AG09319 (cell line): ENCODE results near the gene HMX1.

Experiments
- DNase-seq: peaks from one replicate; pipeline ENCODE4 v3.0.0-alpha.2; 2010; ENCODE audit warnings: low read depth; ENCODE audit errors: extremely low read depth
- TF ChIP-seq, protein P1 (sequence below): IDR thresholded peaks from 2 replicates; pipeline ENCODE4 v1.5.1; 2011; ENCODE audit warnings: low read depth, mild to moderate bottlenecking, inconsistent platforms, low read length, moderate library complexity

Gene HMX1

GRCh38 chr4:8896071-8896470, 24.4 kb upstream of the HMX1 start:
- TF ChIP-seq, protein P1, sequence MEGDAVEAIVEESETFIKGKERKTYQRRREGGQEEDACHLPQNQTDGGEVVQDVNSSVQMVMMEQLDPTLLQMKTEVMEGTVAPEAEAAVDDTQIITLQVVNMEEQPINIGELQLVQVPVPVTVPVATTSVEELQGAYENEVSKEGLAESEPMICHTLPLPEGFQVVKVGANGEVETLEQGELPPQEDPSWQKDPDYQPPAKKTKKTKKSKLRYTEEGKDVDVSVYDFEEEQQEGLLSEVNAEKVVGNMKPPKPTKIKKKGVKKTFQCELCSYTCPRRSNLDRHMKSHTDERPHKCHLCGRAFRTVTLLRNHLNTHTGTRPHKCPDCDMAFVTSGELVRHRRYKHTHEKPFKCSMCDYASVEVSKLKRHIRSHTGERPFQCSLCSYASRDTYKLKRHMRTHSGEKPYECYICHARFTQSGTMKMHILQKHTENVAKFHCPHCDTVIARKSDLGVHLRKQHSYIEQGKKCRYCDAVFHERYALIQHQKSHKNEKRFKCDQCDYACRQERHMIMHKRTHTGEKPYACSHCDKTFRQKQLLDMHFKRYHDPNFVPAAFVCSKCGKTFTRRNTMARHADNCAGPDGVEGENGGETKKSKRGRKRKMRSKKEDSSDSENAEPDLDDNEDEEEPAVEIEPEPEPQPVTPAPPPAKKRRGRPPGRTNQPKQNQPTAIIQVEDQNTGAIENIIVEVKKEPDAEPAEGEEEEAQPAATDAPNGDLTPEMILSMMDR, result no peak
- DNase-seq, result no peak

DNA sequence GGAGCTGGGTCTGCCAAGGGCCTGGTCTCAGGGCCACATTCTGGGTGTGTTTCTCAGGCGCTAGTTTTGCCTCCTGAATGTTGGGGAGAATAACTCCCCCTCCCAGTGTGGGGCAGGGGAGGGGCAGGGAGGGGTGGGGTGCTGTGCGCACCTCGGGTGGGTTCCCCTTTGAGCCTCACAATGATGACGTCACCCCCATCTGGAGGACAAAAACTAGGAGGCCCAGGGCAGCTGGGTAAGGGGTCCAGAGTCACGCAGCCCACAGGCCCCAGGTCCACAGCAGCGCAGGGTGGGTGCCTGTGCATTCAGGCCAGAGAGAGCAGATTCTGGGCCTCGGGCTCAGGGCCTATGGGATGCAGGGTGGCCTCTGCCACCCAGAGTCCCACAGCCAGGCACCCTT, 23.7 kb upstream of the HMX1 start:
- TF ChIP-seq, protein P1, result no peak
- no peak for DNase-seq

DNA sequence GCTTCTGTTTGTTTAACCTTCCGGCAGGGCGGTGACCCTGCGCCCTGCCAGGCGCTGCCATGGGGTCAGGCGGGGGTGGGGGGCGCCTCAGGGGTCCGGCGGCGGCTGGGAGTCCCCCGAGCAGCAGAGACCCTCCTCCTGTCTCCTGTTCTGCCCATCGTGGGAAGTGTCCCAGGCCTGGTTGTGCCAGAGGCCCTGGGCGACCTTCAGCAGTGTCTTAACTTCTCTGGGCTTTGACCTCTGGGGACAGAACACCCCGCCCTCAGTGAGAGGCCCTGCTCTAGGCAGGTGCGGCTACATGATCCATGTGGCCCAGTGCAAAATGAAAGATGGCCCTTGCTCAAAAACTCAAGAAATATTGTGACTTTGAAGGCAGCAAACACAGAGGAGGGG, 22.8 kb upstream of the HMX1 start:
- no peak for DNase-seq
- TF ChIP-seq, protein P1, result no peak

DNA sequence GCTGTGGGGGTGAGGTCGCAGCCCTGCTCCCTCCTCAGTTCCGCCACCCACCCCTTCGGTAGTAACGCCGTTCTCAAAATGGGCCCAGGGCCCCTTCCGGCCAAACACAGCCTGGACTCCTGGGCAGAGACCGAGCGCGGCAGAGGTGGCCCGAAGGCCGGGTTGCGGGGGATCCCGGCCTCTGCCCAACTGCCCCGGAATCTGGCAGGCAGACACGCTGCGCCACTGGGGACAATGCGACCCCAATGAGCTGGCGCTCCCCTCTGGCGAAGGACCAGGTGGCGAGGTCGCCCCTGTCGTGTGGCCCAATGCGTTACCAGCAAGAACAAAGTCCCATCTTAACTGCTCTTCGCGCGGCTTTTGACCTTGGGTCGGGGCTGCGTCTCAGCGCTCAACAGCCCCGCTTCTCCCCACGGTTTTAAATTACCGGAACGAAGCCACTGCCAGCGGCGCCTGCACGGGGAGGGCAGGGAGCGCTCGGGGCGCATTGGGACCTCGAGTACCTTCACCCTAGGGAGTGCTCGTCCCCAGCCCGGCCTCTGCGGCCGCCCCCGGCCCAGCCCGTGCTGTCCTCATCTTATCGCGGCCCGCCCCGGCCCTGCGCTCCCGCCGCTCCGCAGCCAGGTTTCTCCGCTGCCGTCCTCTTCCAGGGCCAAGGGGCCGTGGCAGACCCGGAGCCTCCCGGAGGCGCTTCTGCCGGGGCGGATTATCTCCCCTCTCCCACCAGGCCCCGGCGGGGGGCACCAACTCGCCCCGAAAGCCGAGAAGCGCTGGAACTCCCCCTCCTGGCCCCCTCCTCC, 22.2 kb upstream of the HMX1 start:
- TF ChIP-seq, protein P1, result no peak
- DNase-seq, result no peak

- no peak for DNase-seq
- TF ChIP-seq, protein P1, result no peak
These were observed 21.6 kb upstream of the HMX1 start for GRCh38 chr4:8893227-8893623.

DNA sequence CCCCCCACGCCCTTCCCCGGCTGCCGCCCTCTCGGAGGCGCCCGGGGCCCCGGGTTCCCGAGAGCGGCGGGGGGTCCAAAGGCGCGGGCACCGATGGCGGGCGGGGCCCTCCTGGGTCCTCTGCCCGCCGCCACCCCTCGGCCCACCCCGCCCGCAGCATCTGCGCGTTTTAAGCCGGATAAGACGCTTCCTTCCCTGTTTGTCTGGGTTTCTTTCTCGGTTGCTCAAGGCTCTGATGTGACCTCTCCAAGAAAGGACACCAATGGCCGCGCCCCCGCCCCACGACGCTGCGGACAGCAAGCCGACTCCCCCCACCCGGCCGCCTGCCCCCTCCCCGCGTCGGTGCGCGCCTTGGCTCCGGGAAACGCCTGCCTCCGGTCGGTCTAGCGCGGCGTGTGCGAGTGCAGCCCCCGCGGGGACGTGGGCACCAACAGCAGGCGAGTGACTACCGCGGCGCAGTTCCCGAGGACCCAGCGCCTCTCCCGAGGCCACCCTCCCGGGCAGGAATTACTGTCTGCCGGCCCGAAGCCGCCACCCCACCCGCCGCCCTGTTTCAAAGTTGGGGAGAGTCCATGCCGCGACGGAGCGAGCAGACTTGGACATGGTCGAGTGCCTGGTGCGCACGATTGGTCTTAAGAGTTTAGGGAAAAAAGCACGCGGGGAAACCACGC, 21.1 kb upstream of the HMX1 start:
- TF ChIP-seq, protein P1, result no peak
- no peak for DNase-seq
